ENCODE results near the gene TET3. TPM values are rescaled to one million over a fixed set of nuclear protein-coding genes. Genes with fewer than 3 reads are reported as not detected.

TET3 gene
- total RNA-seq, 2 donors from 2014 or later, result 23.5 to 26.3 TPM

GRCh38 chr2:74007121-74007520 lies 22.4 kb downstream of the TET3 start:
- no peak for TF ChIP-seq CTCF (conservative IDR thresholded peaks at IDR 0.05)
- peaks cover 57% of the 10 kb centered on the region for H3K4me1 ChIP-seq (ENCODE audit: control insufficient read depth, insufficient read depth, low read length)
- Mint-ChIP-seq H3K4me1 (peaks cover 72% of the 10 kb centered on the region), H3K4me3 (no peak overlapping the region), H3K27ac (no peak overlapping the region), H3K9me3 (no peaks in the 10 kb centered on the region), H3K27me3 (ENCODE audit: insufficient read depth) (no peaks in the 10 kb centered on the region), H3K36me3 (ENCODE audit: low read depth) (peaks cover 16% of the 10 kb centered on the region)
- H3K36me3 ChIP-seq (ENCODE audit: control insufficient read depth, insufficient read depth, low read length), result peaks cover 12% of the 10 kb centered on the region
- DNase-seq, result no peak
- no peak overlapping the region for H3K9ac ChIP-seq (ENCODE audit: extremely low read depth, low read length, poor library complexity, severe bottlenecking)
- 62 to 69% methylated on average over 3 to 4 of the region's 4 CpGs for WGBS, 2 experiments (ENCODE audit: insufficient coverage in 1 of 2, insufficient read length in 1 of 2)
- no peak overlapping the region for H3K4me3 ChIP-seq (ENCODE audit: low read length)
- H3K27me3 ChIP-seq (ENCODE audit: control insufficient read depth, insufficient read depth, low read length, poor library complexity, severe bottlenecking), result no peaks in the 10 kb centered on the region
- H3K27ac ChIP-seq (ENCODE audit: low read depth, low read length), result no peak overlapping the region
- H3K9me3 ChIP-seq (ENCODE audit: control insufficient read depth, low read length), result no peaks in the 10 kb centered on the region

- no peak for TF ChIP-seq CTCF (conservative IDR thresholded peaks at IDR 0.05)
- H3K4me1 ChIP-seq (ENCODE audit: control insufficient read depth, insufficient read depth, low read length), result peaks cover 57% of the 10 kb centered on the region
- H3K27ac Mint-ChIP-seq, result peak overlapping the region; percentile 93
- peak overlapping the region; percentile 37 for H3K4me3 Mint-ChIP-seq
- peaks cover 22% of the 10 kb centered on the region for H3K36me3 Mint-ChIP-seq (ENCODE audit: low read depth)
- H3K9me3 Mint-ChIP-seq, result no peaks in the 10 kb centered on the region
- 89 to 93% methylated on average over 4 to 5 of the region's 5 CpGs for WGBS, 2 experiments (ENCODE audit: insufficient coverage in 1 of 2, insufficient read length in 1 of 2)
- peaks cover 71% of the 10 kb centered on the region for H3K4me1 Mint-ChIP-seq
- H3K27me3 Mint-ChIP-seq (ENCODE audit: insufficient read depth), result no peaks in the 10 kb centered on the region
- no peaks in the 10 kb centered on the region for H3K27me3 ChIP-seq (ENCODE audit: control insufficient read depth, insufficient read depth, low read length, poor library complexity, severe bottlenecking)
- peaks cover 16% of the 10 kb centered on the region for H3K36me3 ChIP-seq (ENCODE audit: control insufficient read depth, insufficient read depth, low read length)
- no peak for DNase-seq
- no peak overlapping the region for H3K27ac ChIP-seq (ENCODE audit: low read depth, low read length)
- no peak overlapping the region for H3K4me3 ChIP-seq (ENCODE audit: low read length)
- H3K9ac ChIP-seq (ENCODE audit: extremely low read depth, low read length, poor library complexity, severe bottlenecking), result no peak overlapping the region
- no peaks in the 10 kb centered on the region for H3K9me3 ChIP-seq (ENCODE audit: control insufficient read depth, low read length)
Measured at GRCh38 chr2:74007711-74008110, 23.0 kb downstream of the TET3 start.

- peaks cover 23% of the 10 kb centered on the region for H3K36me3 Mint-ChIP-seq (ENCODE audit: low read depth)
- peaks cover 16% of the 10 kb centered on the region for H3K36me3 ChIP-seq (ENCODE audit: control insufficient read depth, insufficient read depth, low read length)
- TF ChIP-seq CTCF (conservative IDR thresholded peaks at IDR 0.05), result peak; percentile 38
- 32 to 49% methylated on average over 6 to 8 of the region's 8 CpGs for WGBS, 2 experiments (ENCODE audit: insufficient coverage in 1 of 2, insufficient read length in 1 of 2)
- peaks cover 56% of the 10 kb centered on the region for H3K4me1 ChIP-seq (ENCODE audit: control insufficient read depth, insufficient read depth, low read length)
- no peaks in the 10 kb centered on the region for H3K9me3 ChIP-seq (ENCODE audit: control insufficient read depth, low read length)
- H3K9ac ChIP-seq (ENCODE audit: extremely low read depth, low read length, poor library complexity, severe bottlenecking), result peak overlapping the region; percentile 9
- H3K4me3 ChIP-seq (ENCODE audit: low read length), result peak overlapping the region; percentile 46
- DNase-seq, result peak; percentile 82
- H3K27ac ChIP-seq (ENCODE audit: low read depth, low read length), result peak overlapping the region; percentile 42
- peak overlapping the region; percentile 37 for H3K4me3 Mint-ChIP-seq
- peaks cover 64% of the 10 kb centered on the region for H3K4me1 Mint-ChIP-seq
- peak overlapping the region; percentile 93 for H3K27ac Mint-ChIP-seq
- H3K27me3 ChIP-seq (ENCODE audit: control insufficient read depth, insufficient read depth, low read length, poor library complexity, severe bottlenecking), result no peaks in the 10 kb centered on the region
- no peaks in the 10 kb centered on the region for H3K9me3 Mint-ChIP-seq
- no peaks in the 10 kb centered on the region for H3K27me3 Mint-ChIP-seq (ENCODE audit: insufficient read depth)
Measured at GRCh38 chr2:74008761-74009395, 24.2 kb downstream of the TET3 start.
